Lower leg skin (tissue), 3 donors: ENCODE results near the gene RAB17.

Experiments used
- CTCF ChIP-seq, 3 donors: fragments of 450-650 bp; IDR thresholded peaks; one replicate each; pipeline ENCODE4 v1.5.1; 2016; ENCODE audit warnings: antibody characterized with exemption in 3 of 3, mild to moderate bottlenecking in 3 of 3, moderate library complexity in 2 of 3
- POLR2A ChIP-seq, 2 donors: fragments of 450-650 bp; IDR thresholded peaks; one replicate each; pipeline ENCODE4 v1.6.1; 2016 to 2017; ENCODE audit warnings: antibody characterized with exemption in 2 of 2, mild to moderate bottlenecking in 1 of 2, moderate library complexity in 1 of 2

GRCh38 chr2:237541243-237541642, 49.3 kb downstream of the RAB17 start:
- TF ChIP-seq CTCF (IDR thresholded peaks at IDR 0.05) (no peak), POLR2A (IDR thresholded peaks at IDR 0.05) (no peak)
